ENCODE results near the gene PRPF40A. TPM values are rescaled to one million over a fixed set of nuclear protein-coding genes. Genes with fewer than 3 reads are reported as not detected.

The PRPF40A gene
- total and polyA plus RNA-seq, 9 of the 15 experiments (the other 6 are each of a cell fraction or from before 2014, with no cell fraction given): 168 to 304 (median 264) TPM

DNA sequence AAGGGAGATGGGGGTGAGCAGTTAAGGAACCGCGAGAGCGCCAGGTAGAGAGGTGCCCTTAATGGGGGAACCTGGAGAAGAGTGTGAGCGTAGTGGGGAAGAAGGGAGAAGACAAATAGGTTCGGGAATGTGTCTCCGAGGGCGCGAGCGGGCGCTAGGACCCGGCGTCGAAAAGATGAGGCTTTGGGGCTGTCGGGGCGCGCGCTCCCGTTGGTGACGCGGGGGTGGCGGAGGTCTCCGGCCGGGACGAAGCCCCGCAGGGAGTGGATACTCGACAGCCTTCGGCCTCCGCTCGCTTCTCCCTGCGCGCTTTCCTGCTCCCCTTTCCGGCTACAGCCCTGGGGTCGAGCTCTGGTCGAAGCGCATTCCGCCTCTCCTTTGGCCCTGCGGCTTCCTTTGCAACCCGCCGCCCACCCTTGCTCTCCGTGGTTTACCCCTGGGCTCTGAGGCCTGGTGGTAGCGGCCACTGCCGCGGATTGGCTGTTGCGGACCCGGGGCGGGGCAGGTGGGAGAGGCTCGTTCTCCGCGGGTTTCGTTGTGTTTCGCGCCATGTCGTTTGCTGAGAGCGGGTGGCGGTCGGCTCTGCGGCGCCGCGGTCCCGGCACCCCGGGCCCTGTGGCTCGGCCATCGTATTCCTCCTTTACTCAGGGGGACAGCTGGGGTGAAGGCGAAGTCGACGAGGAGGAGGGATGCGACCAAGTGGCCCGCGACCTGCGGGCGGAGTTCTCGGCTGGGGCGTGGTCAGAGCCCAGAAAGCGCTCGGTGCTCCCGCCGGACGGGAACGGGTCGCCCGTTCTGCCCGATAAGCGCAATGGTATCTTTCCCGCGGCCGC is 1.0 kb upstream of the PRPF40A start, which contains the start of gene ARL6IP6 (continued):
- TF ChIP-seq PBX2 (CRISPR knock-in tag; IDR thresholded peaks at IDR 0.05; ENCODE audit: low read depth) (0 out of 2 replicates have a peak, but pooled peaks have one; percentile 12), PBX2 (tag; conservative IDR thresholded peaks at IDR 0.05; ENCODE audit: low read depth) (no peak), TSC22D4 (tag; IDR thresholded peaks at IDR 0.05) (no peak), HDAC6 (IDR thresholded peaks at IDR 0.05; ENCODE audit: low read depth, low read length) (no peak), E2F3 (CRISPR knock-in tag; IDR thresholded peaks at IDR 0.05) (peak; percentile 94), ZKSCAN8 (CRISPR knock-in tag; IDR thresholded peaks at IDR 0.05) (no peak), MECOM (CRISPR knock-in tag; IDR thresholded peaks at IDR 0.05) (no peak), CCNT2 (IDR thresholded peaks at IDR 0.05; ENCODE audit: borderline replicate concordance, extremely low read depth, insufficient read length, low read depth, low read length) (peak; percentile 78), NFIX (CRISPR knock-in tag; IDR thresholded peaks at IDR 0.05; ENCODE audit: low read depth) (no peak), BMI1 (IDR thresholded peaks at IDR 0.05; ENCODE audit: low read length) (no peak), PTBP1 (IDR thresholded peaks at IDR 0.05; ENCODE audit: low read depth, low read length) (peak; percentile 24; the same call in 1 of the 2 replicates), EGR1 (conservative IDR thresholded peaks at IDR 0.05) (peak; percentile 98), SPI1 (IDR thresholded peaks at IDR 0.05; ENCODE audit: borderline replicate concordance, low read depth, low read length) (no peak), SIX5 (IDR thresholded peaks at IDR 0.05; ENCODE audit: borderline replicate concordance in 1 of 2, insufficient read depth in 1 of 2, low read depth in 1 of 2, low read length in 2 of 2) (peak; percentile 20 to 25; a peak in 1 of 4 replicates), ESRRB (CRISPR knock-in tag; IDR thresholded peaks at IDR 0.05; ENCODE audit: borderline replicate concordance) (no peak), WHSC1 (IDR thresholded peaks at IDR 0.05; ENCODE audit: low read length) (no peak), TCF15 (CRISPR knock-in tag; IDR thresholded peaks at IDR 0.05) (no peak), ZNF197 (CRISPR knock-in tag; IDR thresholded peaks at IDR 0.05; ENCODE audit: low read depth) (no peak), SMAD2 (IDR thresholded peaks at IDR 0.05; ENCODE audit: low read depth, low read length) (no peak), ELF4 (CRISPR knock-in tag; IDR thresholded peaks at IDR 0.05) (peak; percentile 89), ZNF41 (CRISPR knock-in tag; conservative IDR thresholded peaks at IDR 0.05) (no peak), ZNF431 (CRISPR knock-in tag; IDR thresholded peaks at IDR 0.05) (peak; percentile 53; the same call in 1 of the 2 replicates), DMBX1 (CRISPR knock-in tag; IDR thresholded peaks at IDR 0.05; ENCODE audit: borderline replicate concordance) (peak; percentile 27; the same call in 1 of the 2 replicates)
